GM13976 (cell line): ENCODE results near the gene SEMA4F.

Experiments
- DNase-seq: peaks from one replicate; pipeline ENCODE4 v3.0.0; 2012; ENCODE audit warnings: low spot score
- in situ Hi-C: fragments of 300-500 bp; cut with MboI; formaldehyde crosslinking; loops from one replicate; pipeline ENCODE4 v1.12.0; 2022; ENCODE audit warnings: low sequenced_read_pairs, mixed read lengths, inconsistent platforms; ENCODE audit not compliant: unreplicated experiment
- TF ChIP-seq, protein P1 (sequence below): IDR thresholded peaks from 2 replicates; pipeline ENCODE4 v1.5.1; 2012; ENCODE audit warnings: borderline replicate concordance, mild to moderate bottlenecking; ENCODE audit not compliant: insufficient read depth; ENCODE audit errors: extremely low read depth, missing control alignments, control extremely low read depth

The SEMA4F gene

DNA sequence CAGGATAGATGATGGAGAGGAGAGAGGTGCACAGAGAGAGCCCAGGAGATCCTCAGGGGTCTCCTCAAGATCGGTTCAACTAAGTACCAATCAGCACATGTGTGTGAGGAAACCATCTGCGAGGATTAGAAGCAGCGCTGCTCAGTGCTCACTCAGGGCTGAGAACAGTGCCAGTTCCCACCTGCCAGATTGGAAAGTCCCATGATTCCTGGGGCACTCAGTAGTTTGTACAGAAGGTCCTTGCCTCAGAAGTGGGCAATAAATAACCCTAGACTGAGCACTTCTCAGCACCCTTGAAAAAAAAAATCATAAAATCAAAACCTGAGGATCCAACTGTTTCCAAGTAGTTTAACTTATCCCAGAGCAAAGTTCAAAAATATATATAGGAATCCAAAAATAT, 53.8 kb downstream of the SEMA4F start:
- TF ChIP-seq, protein P1, sequence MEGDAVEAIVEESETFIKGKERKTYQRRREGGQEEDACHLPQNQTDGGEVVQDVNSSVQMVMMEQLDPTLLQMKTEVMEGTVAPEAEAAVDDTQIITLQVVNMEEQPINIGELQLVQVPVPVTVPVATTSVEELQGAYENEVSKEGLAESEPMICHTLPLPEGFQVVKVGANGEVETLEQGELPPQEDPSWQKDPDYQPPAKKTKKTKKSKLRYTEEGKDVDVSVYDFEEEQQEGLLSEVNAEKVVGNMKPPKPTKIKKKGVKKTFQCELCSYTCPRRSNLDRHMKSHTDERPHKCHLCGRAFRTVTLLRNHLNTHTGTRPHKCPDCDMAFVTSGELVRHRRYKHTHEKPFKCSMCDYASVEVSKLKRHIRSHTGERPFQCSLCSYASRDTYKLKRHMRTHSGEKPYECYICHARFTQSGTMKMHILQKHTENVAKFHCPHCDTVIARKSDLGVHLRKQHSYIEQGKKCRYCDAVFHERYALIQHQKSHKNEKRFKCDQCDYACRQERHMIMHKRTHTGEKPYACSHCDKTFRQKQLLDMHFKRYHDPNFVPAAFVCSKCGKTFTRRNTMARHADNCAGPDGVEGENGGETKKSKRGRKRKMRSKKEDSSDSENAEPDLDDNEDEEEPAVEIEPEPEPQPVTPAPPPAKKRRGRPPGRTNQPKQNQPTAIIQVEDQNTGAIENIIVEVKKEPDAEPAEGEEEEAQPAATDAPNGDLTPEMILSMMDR: no peak
- in situ Hi-C loops: loop anchor here (5.0 kb wide), 1 partner anchor 169 kb away; no protein-coding TSS in a partner anchor

DNA sequence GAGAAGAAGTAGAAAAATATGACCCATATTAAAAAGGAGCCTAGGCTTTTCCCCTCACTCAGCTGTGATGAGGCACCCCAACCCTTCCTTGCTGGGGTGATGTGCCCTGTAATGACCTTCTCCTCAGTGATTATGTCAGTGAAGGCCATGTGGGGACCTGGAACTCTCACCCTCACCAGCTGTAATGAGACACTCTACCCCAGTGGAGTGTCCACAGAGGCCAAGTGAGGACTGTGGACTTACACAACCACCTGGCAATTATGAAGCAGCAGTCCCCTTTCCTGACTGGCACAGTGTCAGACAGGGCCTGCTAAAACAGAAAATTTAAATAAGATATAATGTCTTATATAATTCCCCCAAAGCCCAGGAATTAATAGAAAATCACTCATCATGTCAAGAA, 54.2 kb downstream of the SEMA4F start:
- TF ChIP-seq, protein P1: no peak
- DNase-seq: no peak
- in situ Hi-C loops: loop anchor here (5.0 kb wide), 1 partner anchor 169 kb away; no protein-coding TSS in a partner anchor

More for the DNA sequence above, 53.8 kb downstream of the SEMA4F start:
- no peak for DNase-seq

DNA sequence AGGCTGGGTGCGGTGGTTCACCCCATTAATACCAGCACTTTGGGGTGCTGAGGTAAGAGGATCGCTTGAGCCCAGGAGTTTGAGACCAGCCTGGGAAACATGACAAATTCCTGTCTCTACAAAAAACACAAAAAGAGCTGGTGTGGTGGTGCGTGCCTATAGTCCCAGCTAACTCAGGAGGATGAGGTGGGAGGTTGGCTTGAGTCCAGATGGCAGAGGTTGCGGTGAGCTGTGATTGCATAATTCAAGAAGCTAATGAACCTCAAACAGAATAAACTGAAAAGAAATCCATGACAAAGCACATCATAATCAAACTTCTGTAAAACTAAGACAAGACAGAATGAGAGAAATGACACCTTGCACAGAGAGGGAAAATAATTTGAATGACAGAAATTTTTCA, 54.8 kb downstream of the SEMA4F start:
- TF ChIP-seq, protein P1: no peak
- no peak for DNase-seq
- in situ Hi-C loops: loop anchor here (5.0 kb wide), 1 partner anchor 168 kb away; no protein-coding TSS in a partner anchor

DNA sequence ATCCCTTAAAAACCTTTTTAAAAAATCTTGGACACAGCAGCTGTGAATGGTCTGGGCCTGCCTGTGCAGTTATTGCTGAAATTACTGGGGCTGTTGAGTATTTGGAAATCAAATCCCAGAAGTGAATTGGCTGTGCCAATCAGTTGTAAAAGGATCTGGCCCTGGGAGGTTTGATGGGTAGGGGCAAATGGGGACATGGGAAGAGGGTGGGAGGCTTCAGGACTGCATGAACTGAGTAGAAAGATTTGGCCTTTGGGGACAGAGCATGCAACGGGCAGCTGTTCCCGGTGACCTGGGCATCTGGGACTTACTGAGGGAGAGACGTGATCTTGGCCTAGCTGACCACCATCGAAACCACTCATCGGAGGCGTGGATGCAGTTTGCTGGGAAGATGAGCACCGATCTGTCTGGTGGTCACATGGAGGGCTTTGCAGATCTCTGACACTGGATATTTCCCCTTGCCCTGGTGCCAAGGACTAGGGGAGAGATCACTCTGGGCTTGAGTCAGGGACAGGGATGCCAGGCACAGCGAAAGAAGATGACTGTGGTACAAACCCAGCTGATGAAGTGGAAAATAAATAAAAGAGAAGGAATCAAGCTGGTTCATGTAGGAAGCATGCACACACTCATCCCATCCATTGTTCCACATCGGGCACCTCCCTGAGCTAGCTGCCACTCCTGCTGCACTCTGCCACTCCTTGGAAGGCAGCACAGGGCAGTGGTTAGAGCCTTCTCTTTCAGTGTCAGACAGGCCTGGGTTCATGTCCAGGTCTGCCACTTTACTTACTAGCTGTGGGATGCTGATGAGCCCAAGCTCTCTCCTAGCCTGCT, 58.4 kb downstream of the SEMA4F start:
- no peak for DNase-seq
- in situ Hi-C loops: no loop called here
- TF ChIP-seq, protein P1: no peak

DNA sequence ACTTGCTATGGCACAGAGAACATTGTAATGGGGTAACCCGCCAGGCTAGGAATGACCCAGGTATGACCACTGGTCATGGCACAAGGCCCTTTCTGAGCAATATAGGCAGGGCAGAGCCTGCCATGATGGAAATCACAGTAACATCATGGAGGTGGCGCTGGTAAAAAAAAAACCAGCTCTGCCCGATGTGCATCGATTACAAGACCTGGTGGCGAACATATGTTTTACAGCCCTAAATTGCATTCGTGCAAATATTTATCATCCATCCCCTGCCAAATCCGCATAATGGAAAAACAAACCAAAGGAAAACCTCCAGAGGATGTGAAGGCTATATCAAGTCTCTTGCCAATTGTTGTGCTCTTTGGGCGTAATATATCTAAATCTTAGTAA, 60.6 kb downstream of the SEMA4F start:
- TF ChIP-seq, protein P1: no peak
- no peak for DNase-seq
- in situ Hi-C loops: no loop called here

DNA sequence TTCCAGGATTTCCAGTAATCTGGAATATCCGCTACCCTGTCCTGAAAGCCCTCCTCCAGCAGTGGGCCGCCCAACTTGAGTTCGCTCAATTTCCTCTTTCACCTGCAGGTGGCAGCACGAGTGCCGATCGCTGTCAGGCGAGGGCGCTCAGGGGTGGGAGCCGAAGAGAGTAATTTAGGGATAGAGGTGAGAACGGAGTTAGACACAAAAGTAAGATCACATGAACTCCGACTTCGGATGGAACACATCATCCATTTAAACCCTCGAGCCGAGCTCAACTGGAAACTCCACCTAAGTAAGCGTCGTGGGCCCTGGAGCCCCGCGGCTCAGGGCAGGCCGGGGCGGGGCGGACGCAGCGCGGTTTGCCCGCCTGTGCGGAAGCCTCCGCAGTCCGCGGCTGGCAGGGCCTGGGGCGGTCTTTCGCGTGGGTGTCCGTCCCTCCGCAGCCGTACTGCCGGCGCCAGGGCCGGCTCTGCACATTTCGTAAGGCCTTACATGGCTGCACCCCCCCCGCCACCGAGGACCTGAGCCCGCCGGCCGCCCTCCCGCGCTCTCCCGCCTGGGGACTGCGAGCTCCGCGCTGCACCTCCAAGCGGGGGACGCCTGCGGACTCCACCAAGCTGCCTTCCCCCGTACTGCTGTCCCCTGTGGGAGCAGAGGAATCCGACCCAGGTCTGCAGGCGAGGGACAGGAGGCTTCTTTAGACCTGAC, 61.2 kb downstream of the SEMA4F start:
- TF ChIP-seq, protein P1: peak; percentile 87
- in situ Hi-C loops: no loop called here

More for the DNA sequence above, 61.2 kb downstream of the SEMA4F start:
- DNase-seq: peak; percentile 86
